ENCODE results near the gene AQP6. TPM values are rescaled to one million over a fixed set of nuclear protein-coding genes. Genes with fewer than 3 reads are reported as not detected.

The AQP6 gene
- total RNA-seq, 6 donors from 2014 or later: 0.06 to 0.39 (median 0.24) TPM; not detected in 2

DNA sequence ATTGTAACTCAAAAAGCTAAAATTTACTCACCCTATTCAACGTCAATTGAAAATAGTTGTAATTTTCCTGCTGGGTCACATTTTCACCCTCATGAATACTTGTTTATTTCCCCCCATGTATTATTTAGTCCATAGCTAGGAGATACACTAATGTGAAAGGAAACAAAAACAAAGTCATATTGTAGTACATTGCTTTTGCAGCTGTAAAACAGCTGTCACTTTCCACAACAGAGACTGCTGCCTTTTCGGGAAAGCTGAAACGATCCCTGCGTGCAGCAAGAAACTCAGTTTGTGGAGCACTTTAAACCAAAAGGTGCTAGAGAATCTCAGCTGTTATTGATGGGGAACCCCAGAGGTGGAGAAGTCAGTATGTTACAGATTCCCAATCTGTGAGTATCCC is 48.3 kb downstream of the AQP6 start:
- Histone ChIP-seq H3K27me3 (no peaks in the 10 kb centered on the region), H3K36me3 (peaks cover 0 to under 1% (median 0%) of the 10 kb centered on the region in 4 donors), H3K9me3 (no peaks in the 10 kb centered on the region), H3K4me1 (peaks cover 14 to 30% (median 21%) of the 10 kb centered on the region in 4 donors), H3K27ac (peak overlapping the region in 1 of 4 donors; percentile 2), H3K4me3 (no peak overlapping the region)
- WGBS, 2 donors: 66 to 79% methylated on average over 4 of the region's 4 CpGs
- no peak for ATAC-seq (ENCODE audit: low FRiP score in 2 of 2)
- no peak for DNase-seq
- TF ChIP-seq POLR2AphosphoS5 (IDR thresholded peaks at IDR 0.05) (no peak), EP300 (IDR thresholded peaks at IDR 0.05) (no peak), CTCF (IDR thresholded peaks at IDR 0.05) (no peak), POLR2A (IDR thresholded peaks at IDR 0.05) (no peak)

DNA sequence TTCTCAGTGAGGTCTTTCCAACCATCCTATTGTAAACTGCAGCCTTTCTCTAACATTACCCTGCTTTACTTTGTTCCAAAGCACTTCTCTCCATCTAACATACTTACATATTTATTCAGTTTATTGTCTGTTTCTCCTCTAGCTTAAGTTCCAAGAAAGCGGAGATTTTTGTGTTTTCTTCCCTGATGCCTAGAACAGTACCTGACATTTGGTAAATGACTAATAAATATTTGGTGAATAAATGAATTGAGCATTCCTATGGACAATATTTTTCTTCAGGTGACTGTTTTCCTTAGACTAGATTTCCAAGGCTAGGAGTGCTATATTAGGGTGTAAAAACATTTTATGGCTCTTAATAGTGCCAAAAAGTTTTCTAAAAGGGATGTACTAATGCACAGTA is 50.2 kb downstream of the AQP6 start:
- Histone ChIP-seq H3K9me3 (no peaks in the 10 kb centered on the region), H3K27ac (no peak overlapping the region), H3K36me3 (no peaks in the 10 kb centered on the region), H3K4me1 (peaks cover 6 to 19% (median 16%) of the 10 kb centered on the region in 4 donors), H3K4me3 (no peak overlapping the region), H3K27me3 (no peaks in the 10 kb centered on the region)
- DNase-seq (no peak), ATAC-seq (ENCODE audit: low FRiP score in 2 of 2) (no peak)
- TF ChIP-seq CTCF (IDR thresholded peaks at IDR 0.05) (no peak), POLR2AphosphoS5 (IDR thresholded peaks at IDR 0.05) (no peak), EP300 (IDR thresholded peaks at IDR 0.05) (no peak), POLR2A (IDR thresholded peaks at IDR 0.05) (no peak)
- 93 to 100% methylated on average over 1 of the region's 1 CpG for WGBS, 2 donors

DNA sequence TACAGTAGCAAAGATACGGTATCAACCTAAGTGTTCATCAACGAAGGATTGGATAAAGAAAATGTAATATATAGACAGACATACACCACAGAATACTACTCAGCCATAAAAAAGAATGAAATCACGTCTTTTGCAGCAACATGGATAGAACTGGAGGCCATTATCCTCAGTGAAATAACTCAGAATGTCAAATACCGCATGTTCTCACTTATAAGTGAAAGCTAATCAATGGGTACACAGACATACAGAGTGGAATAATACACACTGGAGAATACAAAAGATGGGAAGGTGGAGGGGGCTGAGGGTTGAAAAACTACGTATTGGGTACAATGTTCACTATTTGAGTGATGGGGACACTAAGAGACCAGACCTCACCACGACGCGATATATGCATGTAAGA is 51.5 kb downstream of the AQP6 start:
- ATAC-seq (ENCODE audit: low FRiP score in 2 of 2) (no peak), DNase-seq (no peak)
- no peaks in the 10 kb centered on the region for H3K9me3 ChIP-seq
- H3K27ac ChIP-seq: no peak overlapping the region
- WGBS, 2 donors: 66 to 72% methylated on average over 8 of the region's 8 CpGs
- H3K27me3 ChIP-seq: no peaks in the 10 kb centered on the region
- H3K36me3 ChIP-seq: no peaks in the 10 kb centered on the region
- peaks cover 6 to 15% (median 12%) of the 10 kb centered on the region in 4 donors for H3K4me1 ChIP-seq
- H3K4me3 ChIP-seq: peak overlapping the region in 3 of 4 donors; percentile 77 to 92 (median 81)
- TF ChIP-seq POLR2AphosphoS5 (IDR thresholded peaks at IDR 0.05): no peak
- no peak for TF ChIP-seq POLR2A (IDR thresholded peaks at IDR 0.05)
- TF ChIP-seq CTCF (IDR thresholded peaks at IDR 0.05): no peak
- no peak for TF ChIP-seq EP300 (IDR thresholded peaks at IDR 0.05)

DNA sequence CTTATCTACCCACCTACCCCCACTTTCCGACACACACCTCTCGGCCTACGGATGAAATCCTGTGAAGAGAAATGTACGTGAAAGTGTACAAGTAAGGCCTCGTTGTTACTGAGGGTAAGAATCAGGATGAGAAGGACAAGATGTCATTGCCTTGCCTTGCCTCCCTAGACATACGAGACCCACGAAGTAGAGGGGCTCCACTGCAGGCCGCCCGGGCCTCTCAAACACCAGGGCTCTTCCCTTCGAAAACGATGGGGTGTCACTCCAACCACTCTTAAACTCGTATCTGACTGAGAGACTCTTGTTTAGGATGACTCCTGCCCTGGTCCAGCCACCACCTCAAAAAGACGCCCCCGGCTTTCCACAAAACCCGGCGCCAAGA is 52.0 kb downstream of the AQP6 start:
- 3% methylated on average over 12 to 16 of the region's 16 CpGs for WGBS, 2 donors
- no peak for TF ChIP-seq POLR2A (IDR thresholded peaks at IDR 0.05)
- TF ChIP-seq CTCF (IDR thresholded peaks at IDR 0.05): no peak
- no peak for TF ChIP-seq EP300 (IDR thresholded peaks at IDR 0.05)
- Histone ChIP-seq H3K4me3 (peak overlapping the region; percentile 76 to 92 (median 79)), H3K9me3 (no peaks in the 10 kb centered on the region), H3K36me3 (no peaks in the 10 kb centered on the region), H3K27me3 (no peaks in the 10 kb centered on the region), H3K4me1 (peaks cover 6 to 15% (median 12%) of the 10 kb centered on the region in 4 donors), H3K27ac (peak overlapping the region in 2 of 4 donors; percentile 86)
- DNase-seq: no peak
- ATAC-seq (ENCODE audit: low FRiP score in 2 of 2): peak in 1 of 2 donors; percentile 31
